DOHH2 (cell line): ENCODE results near the gene IFNGR2.
"Not testable (repeated sequence)": the region's sequence is repeated elsewhere in the genome, so short reads cannot be mapped to it uniquely, and the experiment has no call there.

ENCODE experiments used
- H3F3A ChIP-seq: fragments of 200-600 bp; sonication (generic), shearing (Covaris generic); 2 replicates; pipeline ENCODE4 v1.6.0; 2016; ENCODE audit warnings: antibody characterized with exemption, mild to moderate bottlenecking; ENCODE audit not compliant: control insufficient read depth, insufficient read depth
- H3K27ac ChIP-seq: fragments of 200-600 bp; sonication (generic); 2 replicates; pipeline ENCODE4 v1.5.1; 2014; ENCODE audit warnings: low read depth, mild to moderate bottlenecking, low read length, moderate library complexity
- H3K27me3 ChIP-seq: fragments of 200-600 bp; sonication (generic); 2 replicates; pipeline ENCODE4 v1.6.1; 2014; ENCODE audit warnings: mild to moderate bottlenecking, low read length, mixed read lengths; ENCODE audit not compliant: control insufficient read depth
- H3K36me3 ChIP-seq: fragments of 200-600 bp; sonication (generic); 2 replicates; pipeline ENCODE4 v1.6.1; 2014; ENCODE audit warnings: mild to moderate bottlenecking, low read length, moderate library complexity, mixed read lengths; ENCODE audit not compliant: control insufficient read depth
- H3K4me1 ChIP-seq: fragments of 200-600 bp; sonication (generic); 2 replicates; pipeline ENCODE4 v1.6.1; 2014; ENCODE audit warnings: mild to moderate bottlenecking, low read length, mixed read lengths; ENCODE audit not compliant: control insufficient read depth
- H3K4me2 ChIP-seq: fragments of 200-600 bp; sonication (generic); 2 replicates; pipeline ENCODE4 v1.6.0; 2014; ENCODE audit warnings: mild to moderate bottlenecking, low read length, moderate library complexity
- H3K4me3 ChIP-seq: fragments of 200-600 bp; sonication (generic); 2 replicates; pipeline ENCODE4 v1.5.1; 2014; ENCODE audit warnings: mild to moderate bottlenecking, low read length, mixed read lengths
- H3K79me2 ChIP-seq: fragments of 200-600 bp; sonication (generic); 2 replicates; pipeline ENCODE4 v1.6.1; 2014; ENCODE audit warnings: mild to moderate bottlenecking, low read length, mixed read lengths; ENCODE audit not compliant: control insufficient read depth
- H3K9me2 ChIP-seq: fragments of 200-600 bp; sonication (generic); replicated peaks from 2 replicates; pipeline ENCODE4 v1.6.1; 2014; ENCODE audit warnings: mild to moderate bottlenecking, low read length, mixed read lengths; ENCODE audit not compliant: control insufficient read depth
- H3K9me3 ChIP-seq: fragments of 200-600 bp; sonication (generic); 2 replicates; pipeline ENCODE4 v1.6.1; 2014; ENCODE audit warnings: antibody characterized with exemption, low read length, mixed read lengths; ENCODE audit not compliant: control insufficient read depth, insufficient read depth
- H4K20me1 ChIP-seq: fragments of 200-600 bp; sonication (generic); 2 replicates; pipeline ENCODE4 v1.6.0; 2014; ENCODE audit warnings: low read depth, mild to moderate bottlenecking, antibody characterized with exemption, low read length, moderate library complexity; ENCODE audit not compliant: control insufficient read depth, insufficient read depth
- EZH2phosphoT487 ChIP-seq: fragments of 200-600 bp; sonication (generic); IDR thresholded peaks from 2 replicates; pipeline ENCODE4 v1.6.1; 2017; ENCODE audit warnings: borderline replicate concordance, mild to moderate bottlenecking, antibody characterized with exemption, low read length, moderate library complexity, mixed read lengths
- TF ChIP-seq, protein P1 (sequence below): fragments of 200-600 bp; sonication (generic); IDR thresholded peaks from one replicate; pipeline ENCODE4 v1.5.1; 2014; ENCODE audit warnings: antibody characterized with exemption, mild to moderate bottlenecking, low read depth, low read length; ENCODE audit not compliant: poor library complexity, severe bottlenecking

The IFNGR2 gene

DNA sequence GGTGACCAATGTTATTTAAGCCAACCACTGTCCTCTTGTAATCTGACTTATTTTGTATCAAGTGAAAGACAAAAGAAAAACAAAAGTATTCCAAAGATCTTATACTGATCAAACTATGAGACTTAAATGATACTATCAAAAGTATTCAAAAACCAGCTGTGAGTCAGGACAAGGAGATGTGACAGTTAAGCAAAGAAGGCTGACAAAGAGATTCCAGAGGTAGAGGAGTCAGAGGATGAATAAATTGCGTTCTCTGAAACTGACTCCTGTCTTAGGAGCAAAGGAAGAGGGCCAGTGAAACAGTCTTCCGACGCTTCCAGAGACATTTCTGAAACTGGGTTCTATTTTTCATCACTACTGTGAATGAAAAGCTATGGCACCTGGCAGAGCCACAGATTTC is 55.6 kb downstream of the IFNGR2 start:
- Histone ChIP-seq H3K9me3 (no peaks in the 10 kb centered on the region), H3K4me3 (no peak overlapping the region), H3F3A (0 out of 2 replicates have a peak, but pooled peaks cover 4% of the 10 kb centered on the region), H3K4me2 (no peak overlapping the region), H3K9me2 (no peaks in the 10 kb centered on the region), H3K4me1 (no peaks in the 10 kb centered on the region), H3K27ac (no peak overlapping the region), H4K20me1 (no peaks in the 10 kb centered on the region), H3K79me2 (no peaks in the 10 kb centered on the region), H3K36me3 (peaks cover 18% of the 10 kb centered on the region), H3K27me3 (no peaks in the 10 kb centered on the region)
- no peak for TF ChIP-seq EZH2phosphoT487
- TF ChIP-seq, protein P1, sequence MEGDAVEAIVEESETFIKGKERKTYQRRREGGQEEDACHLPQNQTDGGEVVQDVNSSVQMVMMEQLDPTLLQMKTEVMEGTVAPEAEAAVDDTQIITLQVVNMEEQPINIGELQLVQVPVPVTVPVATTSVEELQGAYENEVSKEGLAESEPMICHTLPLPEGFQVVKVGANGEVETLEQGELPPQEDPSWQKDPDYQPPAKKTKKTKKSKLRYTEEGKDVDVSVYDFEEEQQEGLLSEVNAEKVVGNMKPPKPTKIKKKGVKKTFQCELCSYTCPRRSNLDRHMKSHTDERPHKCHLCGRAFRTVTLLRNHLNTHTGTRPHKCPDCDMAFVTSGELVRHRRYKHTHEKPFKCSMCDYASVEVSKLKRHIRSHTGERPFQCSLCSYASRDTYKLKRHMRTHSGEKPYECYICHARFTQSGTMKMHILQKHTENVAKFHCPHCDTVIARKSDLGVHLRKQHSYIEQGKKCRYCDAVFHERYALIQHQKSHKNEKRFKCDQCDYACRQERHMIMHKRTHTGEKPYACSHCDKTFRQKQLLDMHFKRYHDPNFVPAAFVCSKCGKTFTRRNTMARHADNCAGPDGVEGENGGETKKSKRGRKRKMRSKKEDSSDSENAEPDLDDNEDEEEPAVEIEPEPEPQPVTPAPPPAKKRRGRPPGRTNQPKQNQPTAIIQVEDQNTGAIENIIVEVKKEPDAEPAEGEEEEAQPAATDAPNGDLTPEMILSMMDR: no peak

DNA sequence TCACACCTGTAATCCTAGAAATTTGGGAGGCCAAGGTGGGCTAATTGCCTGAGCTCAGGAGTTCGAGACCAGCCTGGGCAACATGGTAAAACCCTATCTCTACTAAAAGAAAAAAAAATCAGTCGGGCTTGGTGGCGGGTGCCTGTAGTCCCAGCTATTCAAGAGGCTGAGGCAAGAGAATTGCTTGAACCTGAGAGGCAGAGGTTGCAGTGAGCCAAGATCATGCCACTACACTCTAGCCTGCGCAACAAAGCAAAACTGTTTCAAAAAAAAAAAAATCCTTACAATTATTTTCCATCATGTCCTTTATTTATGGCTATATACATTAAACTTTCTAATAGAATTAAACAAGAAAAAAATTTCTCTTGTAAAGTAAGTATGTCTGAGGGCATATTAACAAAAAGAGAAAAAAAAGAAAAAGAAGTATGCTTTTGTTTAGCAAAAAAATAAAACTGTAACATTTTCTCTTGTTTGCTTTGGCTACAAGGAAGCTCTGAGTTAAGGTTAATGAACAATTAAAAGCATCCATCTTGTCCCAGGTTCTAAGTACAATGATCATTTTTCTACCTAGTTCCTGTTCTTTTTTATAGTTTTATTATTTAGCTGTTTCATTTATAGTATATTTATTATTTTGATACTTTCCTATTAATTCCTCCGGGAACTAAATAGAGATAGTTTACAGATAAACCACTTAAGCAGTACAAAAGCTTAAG is 58.5 kb downstream of the IFNGR2 start:
- Histone ChIP-seq H3F3A (peaks cover 14% of the 10 kb centered on the region), H3K36me3 (peaks cover 26% of the 10 kb centered on the region), H3K4me2 (no peak overlapping the region), H4K20me1 (no peaks in the 10 kb centered on the region), H3K9me2 (no peaks in the 10 kb centered on the region), H3K27ac (no peak overlapping the region), H3K4me3 (no peak overlapping the region), H3K4me1 (peaks cover 7% of the 10 kb centered on the region), H3K9me3 (no peaks in the 10 kb centered on the region), H3K27me3 (no peaks in the 10 kb centered on the region), H3K79me2 (no peaks in the 10 kb centered on the region)
- no peak for TF ChIP-seq EZH2phosphoT487
- TF ChIP-seq, protein P1: no peak

DNA sequence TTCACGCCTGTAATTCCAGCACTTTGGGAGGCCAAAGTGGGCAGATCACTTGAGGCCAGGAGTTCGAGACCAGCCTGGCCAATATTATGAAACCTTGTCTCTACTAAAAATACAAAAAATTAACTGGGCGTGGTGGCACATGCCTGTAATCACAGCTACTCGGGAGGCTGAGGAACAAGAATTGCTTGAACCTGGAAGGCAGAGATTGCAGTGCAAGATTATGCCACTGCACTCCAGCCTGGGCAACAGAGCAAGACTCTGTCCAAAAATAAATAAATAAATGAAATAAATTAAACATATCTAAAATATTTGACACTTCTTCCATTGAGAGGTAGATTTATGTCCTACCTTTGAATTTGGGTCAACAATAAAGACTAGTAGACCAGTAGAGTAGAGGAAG is 66.0 kb downstream of the IFNGR2 start:
- H4K20me1 ChIP-seq, H3K9me3 ChIP-seq, H3K9me2 ChIP-seq, H3F3A ChIP-seq, H3K27ac ChIP-seq, H3K4me3 ChIP-seq, H3K4me2 ChIP-seq, H3K4me1 ChIP-seq, H3K27me3 ChIP-seq: not testable (repeated sequence)
- Histone ChIP-seq H3K36me3 (peaks cover 11% of the 10 kb centered on the region), H3K79me2 (peaks cover 32% of the 10 kb centered on the region)

- Histone ChIP-seq H3K27ac (no peak overlapping the region), H3K4me3 (no peak overlapping the region), H3K4me1 (peaks cover 4% of the 10 kb centered on the region), H3K4me2 (no peak overlapping the region), H3K27me3 (no peaks in the 10 kb centered on the region), H4K20me1 (no peaks in the 10 kb centered on the region), H3F3A (peaks cover 6% of the 10 kb centered on the region), H3K9me3 (no peaks in the 10 kb centered on the region), H3K79me2 (peaks cover 45% of the 10 kb centered on the region), H3K9me2 (no peaks in the 10 kb centered on the region), H3K36me3 (peaks cover 4% of the 10 kb centered on the region; the same call in 1 of the 2 replicates)
- TF ChIP-seq EZH2phosphoT487: no peak
- TF ChIP-seq, protein P1: no peak
Observed at GRCh38 chr21:33470701-33471100, 67.5 kb downstream of the IFNGR2 start.
